Stimulated activated CD8-positive, alpha-beta memory T cell treated with anti-CD3 and anti-CD28 coated beads, Interleukin-15, amount 100 ng/mL, for 24 hours (primary cell): Measurements from ENCODE around the gene SH3BGRL3.
"Not testable (repeated sequence)": the region's sequence is repeated elsewhere in the genome, so short reads cannot be mapped to it uniquely, and the experiment has no call there.

Source experiments
- DNase-seq: peaks from one replicate; pipeline ENCODE4 v3.0.0-alpha.2; 2020; ENCODE audit warnings: low read depth

The SH3BGRL3 gene

GRCh38 chr1:26317146-26317545 is 37.3 kb downstream of the SH3BGRL3 start:
- no peak for DNase-seq

- no peak for DNase-seq
These were observed 37.9 kb downstream of the SH3BGRL3 start, which contains the start of gene CD52 for GRCh38 chr1:26317612-26318337. CD52 (plus strand) TSS chr1:26317958; CDS start chr1:26318018, 60 bp downstream.

GRCh38 chr1:26318338-26319064 is 38.6 kb downstream of the SH3BGRL3 start:
- no peak for DNase-seq

DNA sequence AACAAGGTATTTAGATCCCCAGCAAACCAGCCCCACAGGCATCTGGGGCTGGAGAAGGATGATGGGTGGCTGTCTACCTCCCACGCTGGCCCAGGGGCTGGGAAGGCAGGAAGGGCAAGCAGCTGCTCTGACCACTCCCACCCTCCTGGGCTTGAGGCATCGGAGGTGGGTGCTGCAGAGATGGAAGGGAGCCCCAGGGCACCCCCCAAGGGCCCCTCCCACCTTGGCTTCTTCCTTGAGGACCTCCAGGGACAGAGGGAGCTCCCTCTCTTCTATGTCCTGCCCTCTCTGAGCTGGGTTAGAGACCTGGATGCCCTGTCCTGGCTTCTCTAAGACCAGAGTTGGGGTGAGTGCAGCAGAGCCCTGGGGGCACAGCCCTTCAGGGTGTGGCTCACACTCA is 41.0 kb downstream of the SH3BGRL3 start:
- DNase-seq: no peak

DNA sequence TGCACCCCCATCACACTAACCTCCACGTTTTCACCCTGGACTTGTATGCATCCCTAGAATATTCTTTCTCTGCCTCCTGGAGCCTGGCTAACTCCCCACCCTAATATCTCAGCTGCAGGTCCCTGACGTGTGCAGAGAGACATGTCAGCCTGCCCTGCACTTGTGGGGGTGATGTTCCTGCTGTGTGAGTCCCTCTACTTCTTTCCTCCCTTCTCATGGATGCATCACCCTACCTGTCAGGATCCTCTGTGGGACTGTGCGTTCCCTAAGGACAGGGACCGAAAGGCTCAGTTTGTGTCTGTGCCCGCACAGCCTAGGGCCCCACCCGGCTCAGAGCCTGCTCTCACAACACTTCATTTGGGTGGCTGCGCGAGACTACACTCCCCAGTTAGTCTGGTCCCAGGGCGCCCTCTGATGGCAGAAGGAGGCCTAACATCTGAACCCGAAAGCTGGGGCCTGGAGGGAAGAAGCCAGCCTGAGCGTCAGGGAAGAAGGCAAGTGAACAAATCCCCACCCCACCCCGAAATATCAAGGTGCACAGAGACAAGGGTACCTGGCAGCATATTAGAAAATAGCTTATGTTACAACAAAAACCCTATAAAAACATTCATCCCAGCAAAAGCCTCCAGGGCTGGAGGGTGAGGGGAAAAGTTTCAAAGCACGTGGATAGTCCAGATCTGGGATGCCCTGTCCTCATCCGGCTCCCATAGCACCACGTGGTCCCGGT is 41.6 kb downstream of the SH3BGRL3 start:
- peak; percentile 88 for DNase-seq

DNA sequence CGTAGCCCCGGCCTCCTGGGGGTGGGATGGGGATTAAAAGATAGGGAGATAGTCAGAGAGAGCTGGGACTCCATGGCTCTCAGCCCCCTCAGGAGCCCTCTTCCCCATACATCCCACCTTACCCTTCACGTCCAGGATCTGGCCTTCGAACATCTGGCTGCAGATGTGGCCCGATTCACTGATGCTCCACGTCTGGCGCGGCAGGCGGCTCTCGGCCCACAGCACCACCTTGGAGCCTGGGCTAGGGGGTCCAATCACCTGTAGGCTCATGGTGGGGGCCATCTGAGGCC is 42.1 kb downstream of the SH3BGRL3 start:
- no peak for DNase-seq

- DNase-seq: no peak
These were observed 43.5 kb downstream of the SH3BGRL3 start for GRCh38 chr1:26323382-26323781.

DNA sequence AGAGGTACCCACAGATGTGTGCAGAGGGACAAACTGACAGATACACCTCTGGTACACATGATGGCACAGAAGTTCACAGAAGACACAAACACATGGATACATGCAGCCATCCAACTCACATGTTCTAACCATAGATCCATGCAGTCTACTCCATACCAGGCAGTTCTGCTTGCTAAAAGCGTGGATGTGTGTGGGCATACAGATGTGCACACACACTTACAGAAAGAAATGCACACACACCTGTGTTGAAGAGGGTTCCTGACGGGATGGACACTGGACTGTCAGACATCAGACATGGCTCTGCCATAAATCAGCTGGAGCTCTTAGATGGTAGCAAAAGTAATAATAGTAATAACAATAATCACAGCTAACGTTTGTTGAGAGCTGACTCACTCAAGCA is 44.7 kb downstream of the SH3BGRL3 start:
- no peak for DNase-seq

DNA sequence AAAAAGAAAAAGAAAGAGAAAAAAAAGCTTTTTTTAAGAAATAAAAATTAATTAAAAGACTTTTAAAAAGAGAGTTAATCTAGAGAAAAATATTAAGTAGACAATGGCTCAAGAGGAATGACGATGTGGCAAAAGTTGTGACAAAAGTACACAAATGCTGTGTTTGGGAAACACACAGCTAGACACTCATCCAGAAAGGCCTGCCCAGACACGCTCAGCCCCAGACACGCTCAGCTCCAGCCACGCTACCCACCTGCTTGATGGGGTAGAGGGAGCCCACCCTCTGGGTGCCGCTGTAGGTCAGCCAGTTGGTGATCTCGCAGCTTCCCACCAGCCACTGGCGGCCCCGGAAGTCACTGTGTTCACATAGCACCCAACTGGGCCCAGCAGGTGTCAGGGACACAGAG is 48.1 kb downstream of the SH3BGRL3 start:
- no peak for DNase-seq

DNA sequence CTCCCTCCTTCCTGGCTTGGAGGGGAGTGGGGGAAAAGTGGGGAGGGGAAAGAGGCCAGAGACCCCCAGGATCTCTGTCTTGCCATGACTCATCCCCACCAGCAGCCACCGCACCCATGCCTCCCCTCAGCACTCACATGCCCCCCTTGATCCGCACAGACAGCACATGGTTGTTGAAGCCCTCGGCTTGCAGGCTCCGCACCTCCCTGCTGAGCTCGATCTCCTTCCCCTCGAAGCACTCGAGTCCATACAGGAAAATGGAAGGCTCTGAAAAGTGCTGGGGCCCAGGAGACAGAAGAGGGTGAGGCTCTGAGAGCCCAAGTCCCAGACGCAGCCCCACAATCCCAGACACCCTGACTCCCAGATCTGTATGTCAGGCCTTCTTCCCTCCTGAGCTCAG is 48.7 kb downstream of the SH3BGRL3 start:
- no peak for DNase-seq

DNA sequence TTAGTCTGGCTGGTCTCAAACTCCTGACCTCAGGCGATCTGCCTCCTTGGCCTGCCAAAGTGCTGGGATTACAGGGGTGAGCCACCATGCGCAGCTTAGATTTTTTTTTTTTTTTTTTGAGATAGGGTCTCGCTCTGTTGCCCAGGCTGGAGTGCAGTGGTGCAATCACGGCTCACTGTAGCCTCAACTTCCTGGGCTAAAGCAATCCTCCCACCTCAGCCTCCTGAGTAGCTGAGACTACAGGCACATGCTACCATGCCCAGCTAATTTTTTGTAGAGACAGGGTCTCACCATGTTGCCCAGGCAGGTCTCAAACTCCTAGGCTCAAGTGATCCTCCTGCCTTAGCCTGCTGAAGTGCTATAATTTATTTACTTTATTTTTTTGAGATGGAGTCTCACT is 49.5 kb downstream of the SH3BGRL3 start:
- not testable (repeated sequence) for DNase-seq

DNA sequence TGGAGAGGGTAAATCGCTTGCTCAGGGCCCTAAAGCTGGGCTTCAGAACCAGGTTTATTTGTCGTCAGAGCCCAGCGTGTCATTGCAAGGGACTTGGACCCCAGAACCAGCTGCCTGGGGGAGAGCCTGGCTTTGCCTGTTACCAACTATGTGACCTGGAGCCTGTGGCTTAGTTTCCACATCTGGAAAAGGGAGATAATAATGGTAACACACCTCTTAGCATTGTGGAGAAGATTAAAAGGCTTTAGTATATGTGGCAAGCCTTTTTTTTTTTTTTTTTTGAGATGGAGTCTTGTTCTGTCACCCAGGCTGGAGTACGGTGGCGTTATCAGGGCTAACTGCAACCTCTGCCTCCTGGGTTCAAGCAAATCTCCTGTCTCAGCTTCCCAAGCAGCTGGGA is 50.4 kb downstream of the SH3BGRL3 start:
- no peak for DNase-seq
